Measurements from ENCODE around the gene SYT7. TPM values are rescaled to one million over a fixed set of nuclear protein-coding genes. Genes with fewer than 3 reads are reported as not detected.

The SYT7 gene
- total and polyA plus RNA-seq, 2 of the 4 experiments (the other 2 are of a cell fraction): under 0.01 to 0.19 TPM

GRCh38 chr11:61495801-61496601 lies 84.9 kb downstream of the SYT7 start:
- no peak overlapping the region for H3K4ac ChIP-seq (ENCODE audit: low read depth, low read length)
- in situ Hi-C loops (cut with MboI; ENCODE audit: low sequenced_read_pairs) (no loop called here), dilution Hi-C loops (cut with HindIII; ENCODE audit: low sequenced_read_pairs, unreplicated experiment) (no loop called here), intact Hi-C loops (cut with micrococcal nuclease) (no loop called here)
- no peak overlapping the region for H2BK15ac ChIP-seq (ENCODE audit: low read depth, low read length)
- no peak overlapping the region for H2BK120ac ChIP-seq (ENCODE audit: low read depth, low read length)
- no peak overlapping the region for H3K18ac ChIP-seq (ENCODE audit: low read depth, low read length)
- H3K36me3 ChIP-seq (ENCODE audit: control insufficient read depth, insufficient read depth, low read length): no peaks in the 10 kb centered on the region
- H2BK5ac ChIP-seq (ENCODE audit: low read depth, low read length, poor library complexity, severe bottlenecking): no peak overlapping the region
- peak; percentile 61 for DNase-seq
- H3K9me1 ChIP-seq (ENCODE audit: insufficient read depth, low read length): no peaks in the 10 kb centered on the region; the same call in 1 of the 2 replicates
- no peaks in the 10 kb centered on the region for H4K20me1 ChIP-seq (ENCODE audit: insufficient read depth, low read length)
- peaks cover 17% of the 10 kb centered on the region for H3K27me3 ChIP-seq (ENCODE audit: control insufficient read depth, insufficient read depth, low read length)
- TF ChIP-seq POLR2A (IDR thresholded peaks at IDR 0.05; ENCODE audit: low read depth, low read length) (no peak), FOS (IDR thresholded peaks at IDR 0.05; ENCODE audit: low read depth, low read length) (no peak), USF2 (IDR thresholded peaks at IDR 0.05; ENCODE audit: low read depth, low read length) (peak; percentile 64), RFX5 (IDR thresholded peaks at IDR 0.05; ENCODE audit: low read depth, low read length) (no peak)
- no peak overlapping the region for H4K91ac ChIP-seq (ENCODE audit: insufficient read depth, low read depth, low read length)
- peak overlapping the region; percentile 13 for H2AK9ac ChIP-seq (replicated peaks; ENCODE audit: low read depth, low read length, poor library complexity)
- no peak overlapping the region for H4K8ac ChIP-seq (ENCODE audit: low read depth in 2 of 2, low read length in 2 of 2)
- H4K5ac ChIP-seq (ENCODE audit: low read depth, low read length): no peak overlapping the region
- H3K23ac ChIP-seq (ENCODE audit: low read depth, low read length): no peak overlapping the region
- H2AK5ac ChIP-seq (ENCODE audit: low read depth, low read length): no peak overlapping the region
- no peak overlapping the region for H3K14ac ChIP-seq (replicated peaks; ENCODE audit: low read depth, low read length)
- H3K4me3 ChIP-seq (ENCODE audit: insufficient read depth, low read depth, low read length): no peak overlapping the region
- ATAC-seq (ENCODE audit: low read depth): peak; percentile 24; the same call in 1 of the 2 replicates
- BruUV-seq (replicated peaks): no TSS peak
- peaks cover 3% of the 10 kb centered on the region; the same call in 1 of the 2 replicates for H3K4me1 ChIP-seq (ENCODE audit: control insufficient read depth, insufficient read depth, low read length)
- WGBS, 2 experiments (ENCODE audit: extremely low coverage in 2 of 2, insufficient read length in 1 of 2): 36% methylated on average over 11 of the region's 26 CpGs; no CpG with 5 or more reads in 1 of the 2 experiments
- no peak overlapping the region for H3K9ac ChIP-seq (ENCODE audit: low read depth, low read length)
- H2BK20ac ChIP-seq (ENCODE audit: low read depth, low read length): no peak overlapping the region
- no peaks in the 10 kb centered on the region for H3K79me1 ChIP-seq (ENCODE audit: low read depth in 1 of 2, low read length in 2 of 2)
- H3K56ac ChIP-seq (ENCODE audit: extremely low read depth, insufficient read depth, low read length): no peak overlapping the region
- no peak overlapping the region for H3K27ac ChIP-seq (ENCODE audit: insufficient read depth, low read length)
- no peaks in the 10 kb centered on the region for H3K9me3 ChIP-seq (ENCODE audit: control insufficient read depth, insufficient read depth, low read length)
- peak overlapping the region; percentile 56 for H2AFZ ChIP-seq (replicated peaks; ENCODE audit: low read length, poor library complexity)
- no peak overlapping the region for H3K4me2 ChIP-seq (ENCODE audit: low read depth, low read length)
- ChIA-PET CTCF (no interaction called here), POLR2A (ENCODE audit: unreplicated experiment) (no interaction called here)

All from IMR-90 (cell line).